Measurements from ENCODE around the gene ACP3.
"Not testable (repeated sequence)": the region's sequence is repeated elsewhere in the genome, so short reads cannot be mapped to it uniquely, and the experiment has no call there.

The ACP3 gene

DNA sequence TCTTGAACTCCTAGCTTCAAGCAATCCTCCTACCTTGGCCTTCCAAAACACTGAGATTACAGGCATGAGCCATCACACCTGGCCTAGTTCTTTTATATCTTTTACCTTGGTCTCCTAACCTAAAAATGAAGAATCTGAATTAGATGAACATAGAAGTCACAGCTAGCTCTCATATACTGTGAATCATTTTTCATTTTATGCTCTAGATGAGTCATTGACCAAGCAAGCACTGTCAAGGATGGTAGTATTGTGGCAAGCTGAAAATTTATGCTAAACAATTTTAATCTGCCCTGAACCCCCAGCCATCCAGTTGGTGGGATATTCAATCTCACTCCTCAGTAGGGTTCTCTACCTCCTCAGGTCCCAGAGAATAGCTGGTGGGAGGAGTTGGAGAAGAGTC lies 51.8 kb downstream of the ACP3 start:
- TF ChIP-seq, protein P1, sequence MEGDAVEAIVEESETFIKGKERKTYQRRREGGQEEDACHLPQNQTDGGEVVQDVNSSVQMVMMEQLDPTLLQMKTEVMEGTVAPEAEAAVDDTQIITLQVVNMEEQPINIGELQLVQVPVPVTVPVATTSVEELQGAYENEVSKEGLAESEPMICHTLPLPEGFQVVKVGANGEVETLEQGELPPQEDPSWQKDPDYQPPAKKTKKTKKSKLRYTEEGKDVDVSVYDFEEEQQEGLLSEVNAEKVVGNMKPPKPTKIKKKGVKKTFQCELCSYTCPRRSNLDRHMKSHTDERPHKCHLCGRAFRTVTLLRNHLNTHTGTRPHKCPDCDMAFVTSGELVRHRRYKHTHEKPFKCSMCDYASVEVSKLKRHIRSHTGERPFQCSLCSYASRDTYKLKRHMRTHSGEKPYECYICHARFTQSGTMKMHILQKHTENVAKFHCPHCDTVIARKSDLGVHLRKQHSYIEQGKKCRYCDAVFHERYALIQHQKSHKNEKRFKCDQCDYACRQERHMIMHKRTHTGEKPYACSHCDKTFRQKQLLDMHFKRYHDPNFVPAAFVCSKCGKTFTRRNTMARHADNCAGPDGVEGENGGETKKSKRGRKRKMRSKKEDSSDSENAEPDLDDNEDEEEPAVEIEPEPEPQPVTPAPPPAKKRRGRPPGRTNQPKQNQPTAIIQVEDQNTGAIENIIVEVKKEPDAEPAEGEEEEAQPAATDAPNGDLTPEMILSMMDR (IDR thresholded peaks at IDR 0.05; ENCODE audit: control insufficient read depth, insufficient read depth, low read depth, low read length, missing control alignments): no peak
- DNase-seq (ENCODE audit: low read depth): no peak
- H3K4me3 ChIP-seq (ENCODE audit: control insufficient read depth, low read depth, low read length): no peak overlapping the region

GRCh38 chr3:132376945-132377354 lies 59.7 kb downstream of the ACP3 start:
- not testable (repeated sequence) for H3K4me3 ChIP-seq (ENCODE audit: control insufficient read depth, low read depth, low read length); DNase-seq (ENCODE audit: low read depth)

DNA sequence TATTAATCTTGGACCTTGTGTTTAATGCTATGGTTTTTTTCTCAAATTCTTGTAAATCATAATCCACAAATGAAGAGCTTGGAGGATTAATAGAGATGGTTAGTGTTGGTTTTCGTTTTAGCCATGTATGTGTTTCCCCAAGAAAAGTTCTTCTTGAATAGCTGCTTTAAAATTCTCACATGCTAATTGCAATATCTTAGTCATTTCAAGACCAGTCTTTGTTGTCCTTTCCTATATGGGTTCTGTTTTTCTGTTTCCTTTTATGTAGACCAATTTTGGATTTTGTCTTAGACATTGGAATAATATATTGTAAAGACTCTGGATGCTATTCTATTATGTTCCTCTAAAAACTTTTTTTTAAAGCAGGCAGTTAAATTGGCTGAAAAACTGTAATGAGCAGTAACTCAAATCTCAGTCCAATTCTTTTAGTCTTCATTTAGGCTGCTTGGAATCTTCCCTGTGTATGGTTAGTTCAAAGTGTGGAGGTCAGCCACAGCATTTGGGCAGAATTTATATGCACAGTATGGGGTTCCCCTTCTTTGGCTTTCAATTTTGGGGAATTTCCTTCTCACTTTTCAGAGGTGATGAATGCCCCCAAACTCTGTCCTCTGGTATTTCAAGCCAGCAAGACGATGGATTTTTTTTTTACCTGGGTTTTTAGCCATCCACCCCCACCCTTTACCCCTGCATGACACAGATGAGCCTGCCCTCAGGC lies 61.0 kb downstream of the ACP3 start:
- no peak for DNase-seq (ENCODE audit: low read depth)
- no peak overlapping the region for H3K4me3 ChIP-seq (ENCODE audit: control insufficient read depth, low read depth, low read length)
- TF ChIP-seq, protein P1 (IDR thresholded peaks at IDR 0.05; ENCODE audit: control insufficient read depth, insufficient read depth, low read depth, low read length, missing control alignments): no peak

GRCh38 chr3:132378846-132379245 lies 61.6 kb downstream of the ACP3 start:
- H3K4me3 ChIP-seq (ENCODE audit: control insufficient read depth, low read depth, low read length): no peak overlapping the region
- TF ChIP-seq, protein P1 (IDR thresholded peaks at IDR 0.05; ENCODE audit: control insufficient read depth, insufficient read depth, low read depth, low read length, missing control alignments): no peak
- DNase-seq (ENCODE audit: low read depth): no peak

DNA sequence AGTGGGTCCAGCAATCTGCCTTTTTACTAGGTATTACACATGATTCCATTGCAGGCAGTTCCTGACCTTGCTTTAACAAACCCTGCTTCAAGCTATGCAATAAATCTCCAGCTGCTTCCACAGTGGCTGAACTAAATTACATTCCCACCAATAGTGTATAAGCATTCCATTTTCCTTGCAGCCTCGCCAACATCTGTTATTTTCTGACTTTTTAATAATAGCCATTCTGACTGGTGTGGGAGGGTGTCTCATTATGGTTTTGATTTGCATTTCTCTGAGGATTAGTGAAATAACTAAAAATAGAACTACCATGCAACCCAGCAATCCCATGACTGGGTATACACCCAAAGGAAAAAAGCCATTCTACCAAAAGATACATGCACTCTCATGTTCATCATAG lies 63.7 kb downstream of the ACP3 start:
- TF ChIP-seq, protein P1 (IDR thresholded peaks at IDR 0.05; ENCODE audit: control insufficient read depth, insufficient read depth, low read depth, low read length, missing control alignments): no peak
- no peak overlapping the region for H3K4me3 ChIP-seq (ENCODE audit: control insufficient read depth, low read depth, low read length)
- DNase-seq (ENCODE audit: low read depth): no peak

DNA sequence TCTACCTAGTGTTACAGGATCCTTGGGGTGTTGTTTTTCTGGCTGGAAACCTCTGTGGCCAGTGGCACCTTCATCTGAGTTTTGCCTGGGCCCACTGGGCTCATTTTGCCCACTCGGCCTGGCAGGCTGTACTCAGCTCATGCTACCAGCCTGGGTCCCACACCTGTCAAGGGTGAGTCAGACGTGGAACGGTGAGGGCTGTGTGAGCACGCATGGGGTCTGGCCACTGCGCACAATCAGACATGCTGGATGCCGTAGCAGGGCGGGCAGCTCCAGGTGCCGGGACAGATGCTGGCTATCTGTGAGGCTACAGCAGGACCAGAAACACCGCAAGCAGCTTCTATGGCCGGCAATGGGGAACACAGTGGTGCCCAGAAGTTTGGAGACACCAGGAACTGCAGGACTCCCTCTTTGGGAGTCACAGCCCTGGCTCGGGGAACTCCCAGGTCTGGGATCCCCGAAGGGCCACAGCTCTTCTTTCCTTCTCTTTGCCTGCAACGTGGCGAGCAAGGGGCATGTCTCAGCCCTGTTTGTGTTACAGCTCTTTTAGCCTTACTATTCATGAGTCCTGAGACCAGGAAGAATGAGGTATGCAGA lies 64.2 kb downstream of the ACP3 start:
- TF ChIP-seq, protein P1 (IDR thresholded peaks at IDR 0.05; ENCODE audit: control insufficient read depth, insufficient read depth, low read depth, low read length, missing control alignments): no peak
- DNase-seq (ENCODE audit: low read depth): no peak
- H3K4me3 ChIP-seq (ENCODE audit: control insufficient read depth, low read depth, low read length): no peak overlapping the region

DNA sequence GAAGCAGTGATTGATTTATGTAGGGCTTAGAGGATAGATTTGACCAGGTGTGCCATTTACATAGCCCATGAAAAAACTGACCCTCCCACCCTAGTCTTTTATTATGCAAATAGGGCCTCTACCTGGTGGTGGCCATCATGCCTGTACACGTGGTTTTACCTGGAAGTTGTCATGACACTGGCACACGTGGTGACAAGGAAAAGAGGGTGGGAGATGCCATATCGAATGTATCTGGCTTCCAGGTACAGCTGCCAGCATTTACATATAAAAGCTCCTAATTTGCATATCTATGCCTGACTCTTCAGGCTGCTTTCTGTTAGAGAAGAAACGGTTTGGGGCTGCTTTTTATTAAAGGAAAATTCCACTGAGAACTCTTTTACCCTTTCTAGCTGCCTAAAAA lies 65.1 kb downstream of the ACP3 start:
- no peak overlapping the region for H3K4me3 ChIP-seq (ENCODE audit: control insufficient read depth, low read depth, low read length)
- no peak for DNase-seq (ENCODE audit: low read depth)
- TF ChIP-seq, protein P1 (IDR thresholded peaks at IDR 0.05; ENCODE audit: control insufficient read depth, insufficient read depth, low read depth, low read length, missing control alignments): no peak

Data from AG09309 (cell line).